Endodermal cell (in vitro differentiated cells): ENCODE results near the gene CSAD. TPM values are rescaled to one million over a fixed set of nuclear protein-coding genes. Genes with fewer than 3 reads are reported as not detected.

ENCODE experiments used
- DNase-seq: peaks from one replicate; pipeline ENCODE4 v3.0.0-alpha.2; 2017
- H3K27ac ChIP-seq: 2 replicates; pipeline ENCODE4 v1.5.1; 2013; ENCODE audit warnings: mild to moderate bottlenecking, low read depth, low read length, moderate library complexity
- H3K27me3 ChIP-seq: 2 replicates; pipeline ENCODE4 v1.6.1; 2013; ENCODE audit warnings: mild to moderate bottlenecking, low read length, moderate library complexity; ENCODE audit not compliant: insufficient read depth, control insufficient read depth, poor library complexity, severe bottlenecking
- H3K36me3 ChIP-seq: 2 replicates; pipeline ENCODE4 v1.7.0; 2013; ENCODE audit warnings: mild to moderate bottlenecking, low read length, moderate library complexity; ENCODE audit not compliant: control insufficient read depth, insufficient read depth
- H3K4me1 ChIP-seq: one replicate; pipeline ENCODE4 v1.7.0; 2013; ENCODE audit warnings: low read length; ENCODE audit not compliant: control insufficient read depth, insufficient read depth
- H3K4me3 ChIP-seq: 2 replicates; pipeline ENCODE4 v1.5.1; 2013; ENCODE audit warnings: mild to moderate bottlenecking, low read length, moderate library complexity
- H3K9ac ChIP-seq: 2 replicates; pipeline ENCODE4 v1.6.1; 2013; ENCODE audit warnings: mild to moderate bottlenecking, low read length, moderate library complexity; ENCODE audit not compliant: poor library complexity, severe bottlenecking; ENCODE audit errors: extremely low read depth
- H3K9me3 ChIP-seq: 2 replicates; pipeline ENCODE4 v1.6.1; 2013; ENCODE audit warnings: mild to moderate bottlenecking, low read length, moderate library complexity; ENCODE audit not compliant: control insufficient read depth
- H3K27ac Mint-ChIP-seq: 2 replicates; pipeline ENCODE4 v1.8.0; 2020; ENCODE audit warnings: mixed read lengths
- H3K27me3 Mint-ChIP-seq: 2 replicates; pipeline ENCODE4 v1.8.0; 2021; ENCODE audit warnings: mild to moderate bottlenecking, mixed read lengths; ENCODE audit not compliant: insufficient read depth
- H3K36me3 Mint-ChIP-seq: 2 replicates; pipeline ENCODE4 v1.8.0; 2020; ENCODE audit warnings: low read depth, mixed read lengths
- H3K4me1 Mint-ChIP-seq: 2 replicates; pipeline ENCODE4 v1.8.0; 2020; ENCODE audit warnings: mixed read lengths
- H3K4me3 Mint-ChIP-seq: 2 replicates; pipeline ENCODE4 v1.8.0; 2020; ENCODE audit warnings: mild to moderate bottlenecking, moderate library complexity, mixed read lengths
- H3K9me3 Mint-ChIP-seq: 2 replicates; pipeline ENCODE4 v1.8.0; 2020; ENCODE audit warnings: mild to moderate bottlenecking, mixed read lengths
- WGBS, 2 experiments: methylation state at CpG; one replicate each; pipeline versions ENCODE4 v1.1.5 to v1.1.7; 2013; ENCODE audit warnings: missing lambda C conversion rate in 2 of 2, mixed read lengths in 1 of 2; ENCODE audit not compliant: insufficient coverage in 1 of 2, insufficient read length in 1 of 2; 5-methylcytosine and 5-hydroxymethylcytosine counted together
- total RNA-seq, 2 donors: library from RNA; stranded (reverse); fragmentation: NEBNext Ultra II Directional in 1 of 2; extraction: Animal tissue kit (Norgen Biotek cat#: 25700) in 1 of 2; gene quantifications; 2 replicates in 1 of 2; 3 replicates in 1 of 2; pipeline ENCODE4 v1.2.1, GENCODE V29; 2021
- TF ChIP-seq, protein P1 (sequence below): fragments of 200-600 bp; sonication (generic); conservative IDR thresholded peaks from 2 replicates; pipeline ENCODE4 v1.5.0; 2021; ENCODE audit warnings: antibody characterized with exemption, mild to moderate bottlenecking

CSAD gene
- total RNA-seq, 2 donors from 2014 or later = 24.9 to 38.2 TPM

DNA sequence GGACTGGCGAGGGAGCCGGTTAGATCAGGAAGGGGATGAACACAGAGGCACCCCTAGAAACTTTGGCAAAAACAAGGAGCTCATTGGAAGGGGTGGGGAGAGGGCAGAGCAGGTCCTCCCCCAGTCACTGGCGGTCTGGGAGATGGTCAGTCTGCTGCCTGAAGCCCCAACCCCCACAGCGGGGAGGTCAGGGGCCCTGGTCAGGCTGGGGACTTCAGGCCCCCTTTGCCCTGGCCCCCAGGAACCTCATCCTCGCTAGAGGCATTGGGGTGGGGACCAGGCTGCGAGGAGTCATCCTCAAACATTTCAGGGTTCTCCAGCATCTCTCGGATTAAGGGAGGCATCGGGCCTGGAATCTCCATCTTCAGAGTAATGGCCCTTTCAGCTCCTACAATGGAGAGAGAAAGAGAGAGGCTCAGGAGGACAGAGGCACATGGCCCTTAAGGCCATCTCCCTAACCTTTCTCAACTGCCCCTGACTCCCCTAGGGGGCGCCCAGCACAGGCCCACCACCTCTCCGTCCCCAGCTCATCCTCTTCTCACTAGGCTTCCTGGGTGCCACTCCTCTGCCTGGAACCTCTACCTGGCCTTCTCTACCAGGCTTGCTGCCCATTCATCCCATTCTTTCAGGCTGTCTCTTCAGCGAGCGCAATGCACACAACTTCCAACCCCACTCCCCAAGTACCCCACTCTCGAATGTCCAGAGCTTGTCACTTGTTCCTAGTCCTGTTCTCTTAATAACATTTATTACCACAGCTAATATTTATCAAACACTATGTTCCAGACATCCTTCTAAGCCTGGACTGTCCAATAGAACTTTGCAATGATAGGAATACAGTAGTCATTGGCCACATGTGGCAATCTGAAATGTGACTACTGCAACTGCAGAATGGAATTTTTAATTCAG, 31.0 kb upstream of the CSAD start:
- Mint-ChIP-seq H3K27me3 (peaks cover 6% of the 10 kb centered on the region), H3K36me3 (peaks cover 24% of the 10 kb centered on the region), H3K4me3 (no peak overlapping the region), H3K27ac (no peak overlapping the region), H3K9me3 (no peaks in the 10 kb centered on the region), H3K4me1 (peaks cover 38% of the 10 kb centered on the region)
- peaks cover under 1% of the 10 kb centered on the region for H3K4me1 ChIP-seq
- H3K36me3 ChIP-seq = no peaks in the 10 kb centered on the region
- TF ChIP-seq, protein P1, sequence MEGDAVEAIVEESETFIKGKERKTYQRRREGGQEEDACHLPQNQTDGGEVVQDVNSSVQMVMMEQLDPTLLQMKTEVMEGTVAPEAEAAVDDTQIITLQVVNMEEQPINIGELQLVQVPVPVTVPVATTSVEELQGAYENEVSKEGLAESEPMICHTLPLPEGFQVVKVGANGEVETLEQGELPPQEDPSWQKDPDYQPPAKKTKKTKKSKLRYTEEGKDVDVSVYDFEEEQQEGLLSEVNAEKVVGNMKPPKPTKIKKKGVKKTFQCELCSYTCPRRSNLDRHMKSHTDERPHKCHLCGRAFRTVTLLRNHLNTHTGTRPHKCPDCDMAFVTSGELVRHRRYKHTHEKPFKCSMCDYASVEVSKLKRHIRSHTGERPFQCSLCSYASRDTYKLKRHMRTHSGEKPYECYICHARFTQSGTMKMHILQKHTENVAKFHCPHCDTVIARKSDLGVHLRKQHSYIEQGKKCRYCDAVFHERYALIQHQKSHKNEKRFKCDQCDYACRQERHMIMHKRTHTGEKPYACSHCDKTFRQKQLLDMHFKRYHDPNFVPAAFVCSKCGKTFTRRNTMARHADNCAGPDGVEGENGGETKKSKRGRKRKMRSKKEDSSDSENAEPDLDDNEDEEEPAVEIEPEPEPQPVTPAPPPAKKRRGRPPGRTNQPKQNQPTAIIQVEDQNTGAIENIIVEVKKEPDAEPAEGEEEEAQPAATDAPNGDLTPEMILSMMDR = peak; percentile 89
- DNase-seq = peak; percentile 89
- H3K9ac ChIP-seq = no peak overlapping the region
- no peaks in the 10 kb centered on the region for H3K9me3 ChIP-seq
- 81 to 85% methylated on average over 9 to 13 of the region's 13 CpGs for WGBS, 2 experiments
- no peak overlapping the region for H3K4me3 ChIP-seq
- H3K27ac ChIP-seq = no peak overlapping the region
- no peaks in the 10 kb centered on the region for H3K27me3 ChIP-seq

DNA sequence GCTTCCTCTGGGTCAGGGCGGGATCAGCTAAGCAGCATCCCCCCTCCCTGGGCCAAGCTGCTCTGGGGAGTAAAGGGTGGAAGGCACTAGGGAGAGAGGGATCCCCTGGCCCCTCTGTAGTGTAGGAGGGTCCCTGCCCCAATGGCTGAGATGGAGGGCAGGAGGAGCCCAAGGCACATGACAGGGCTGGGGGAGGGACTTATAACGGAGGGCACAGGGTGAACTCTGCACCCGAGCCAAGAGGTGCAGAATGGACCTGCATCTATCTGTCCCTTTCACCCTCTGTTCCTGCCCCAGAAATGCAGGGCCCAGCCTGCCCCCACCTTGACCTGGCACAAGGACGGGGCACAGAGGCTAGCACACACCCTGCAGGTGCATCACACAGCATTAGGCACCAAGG, 30.1 kb upstream of the CSAD start:
- Histone ChIP-seq H3K27me3 (no peaks in the 10 kb centered on the region), H3K9me3 (no peaks in the 10 kb centered on the region), H3K4me1 (no peaks in the 10 kb centered on the region), H3K4me3 (no peak overlapping the region), H3K9ac (no peak overlapping the region), H3K27ac (no peak overlapping the region), H3K36me3 (no peaks in the 10 kb centered on the region)
- H3K9me3 Mint-ChIP-seq = no peaks in the 10 kb centered on the region
- DNase-seq = no peak
- peaks cover 13% of the 10 kb centered on the region for H3K27me3 Mint-ChIP-seq
- H3K27ac Mint-ChIP-seq = no peak overlapping the region
- TF ChIP-seq, protein P1 = no peak
- H3K4me1 Mint-ChIP-seq = peaks cover 30% of the 10 kb centered on the region
- H3K36me3 Mint-ChIP-seq = peaks cover 24% of the 10 kb centered on the region
- WGBS, 2 experiments = 90% methylated on average over 4 of the region's 4 CpGs; no CpG with 5 or more reads in 1 of the 2 experiments
- no peak overlapping the region for H3K4me3 Mint-ChIP-seq

DNA sequence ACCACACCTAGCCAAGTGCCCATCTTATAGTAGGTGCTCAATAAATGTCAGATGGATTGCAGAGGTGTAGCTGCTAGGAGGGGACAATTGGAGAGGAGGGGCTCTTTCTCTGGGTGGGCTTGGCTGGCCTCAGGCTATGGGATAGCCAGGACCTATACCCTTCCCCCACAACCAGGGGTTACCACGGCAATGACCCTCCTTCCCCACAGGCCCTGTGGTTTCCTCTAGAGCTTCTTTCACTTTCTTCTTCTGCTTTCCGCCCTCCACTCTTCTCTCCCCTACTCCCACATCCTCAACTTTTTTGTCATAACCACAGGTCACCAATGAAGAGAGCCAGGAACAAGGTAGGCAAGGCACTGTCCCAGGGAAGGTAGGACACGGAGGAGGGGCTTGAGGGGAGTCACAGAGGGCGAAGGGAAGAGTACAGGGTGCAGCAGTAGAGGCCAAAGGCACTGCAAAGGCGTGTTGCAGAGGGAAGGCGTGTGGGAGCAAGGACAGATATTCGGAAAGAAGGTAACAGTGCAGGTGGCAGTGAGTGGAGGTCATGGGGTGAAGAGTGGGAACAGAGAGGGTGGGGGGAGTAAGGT, 28.2 kb upstream of the CSAD start:
- H3K36me3 ChIP-seq = no peaks in the 10 kb centered on the region
- peaks cover 16% of the 10 kb centered on the region for H3K36me3 Mint-ChIP-seq
- H3K9ac ChIP-seq = no peak overlapping the region
- DNase-seq = no peak
- H3K4me3 ChIP-seq = no peak overlapping the region
- H3K4me1 Mint-ChIP-seq = peaks cover 11% of the 10 kb centered on the region
- H3K9me3 Mint-ChIP-seq = no peaks in the 10 kb centered on the region
- TF ChIP-seq, protein P1 = no peak
- H3K9me3 ChIP-seq = no peaks in the 10 kb centered on the region
- no peak overlapping the region for H3K27ac ChIP-seq
- WGBS, 2 experiments = 89% methylated on average over 5 to 7 of the region's 7 CpGs
- H3K27me3 ChIP-seq = no peaks in the 10 kb centered on the region
- H3K27ac Mint-ChIP-seq = no peak overlapping the region
- no peak overlapping the region for H3K4me3 Mint-ChIP-seq
- peaks cover 20% of the 10 kb centered on the region for H3K27me3 Mint-ChIP-seq
- no peaks in the 10 kb centered on the region for H3K4me1 ChIP-seq
